Limb (tissue), 2 donors: ENCODE results near the gene SSH3.

Experiments
- DNase-seq, 2 donors: peaks; one replicate each; pipeline ENCODE4 v3.0.0-alpha.2; 2016; ENCODE audit errors: extremely low spot score in 2 of 2

SSH3 gene

GRCh38 chr11:67279589-67280340 is 23.6 kb upstream of the SSH3 start:
- no peak for DNase-seq

- no peak for DNase-seq
These were observed 23.0 kb upstream of the SSH3 start for GRCh38 chr11:67280341-67280787.

GRCh38 chr11:67280788-67281551 is 22.4 kb upstream of the SSH3 start:
- DNase-seq: no peak

GRCh38 chr11:67281552-67282150 is 21.7 kb upstream of the SSH3 start:
- no peak for DNase-seq

GRCh38 chr11:67282155-67282875 is 21.0 kb upstream of the SSH3 start:
- DNase-seq: no peak

GRCh38 chr11:67282876-67283371 is 20.4 kb upstream of the SSH3 start:
- DNase-seq: no peak

- no peak for DNase-seq
These were observed 19.8 kb upstream of the SSH3 start for GRCh38 chr11:67283481-67283963.

- no peak for DNase-seq
These were observed 18.4 kb upstream of the SSH3 start for GRCh38 chr11:67284811-67285540.

GRCh38 chr11:67285541-67286498 is 17.5 kb upstream of the SSH3 start:
- DNase-seq: no peak

- DNase-seq: no peak
These were observed 16.6 kb upstream of the SSH3 start for GRCh38 chr11:67286621-67287333.

GRCh38 chr11:67287355-67288197 is 15.8 kb upstream of the SSH3 start:
- DNase-seq: no peak

GRCh38 chr11:67288198-67288451 is 15.2 kb upstream of the SSH3 start:
- no peak for DNase-seq

GRCh38 chr11:67288452-67289225 is 14.7 kb upstream of the SSH3 start:
- peak; percentile 85 to 95 for DNase-seq

GRCh38 chr11:67289226-67289650 is 14.1 kb upstream of the SSH3 start, which contains the start of gene ANKRD13D:
Gene ANKRD13D, plus strand, starts transcription at chr11:67289303. Its CDS starts 158 bp downstream, at chr11:67289461.
- DNase-seq: no peak

GRCh38 chr11:67289651-67290479 is 13.5 kb upstream of the SSH3 start:
- DNase-seq: no peak

- no peak for DNase-seq
These were observed 12.5 kb upstream of the SSH3 start for GRCh38 chr11:67290801-67291200.
